GM12874 (cell line): ENCODE data around the gene ADAMTS2.

Experiments
- TF ChIP-seq, protein P1 (sequence below): IDR thresholded peaks from 2 replicates; pipeline ENCODE4 v1.5.1; 2011; ENCODE audit warnings: low read depth, mild to moderate bottlenecking, control low read depth, low read length, moderate library complexity; ENCODE audit not compliant: insufficient read depth

ADAMTS2 gene

DNA sequence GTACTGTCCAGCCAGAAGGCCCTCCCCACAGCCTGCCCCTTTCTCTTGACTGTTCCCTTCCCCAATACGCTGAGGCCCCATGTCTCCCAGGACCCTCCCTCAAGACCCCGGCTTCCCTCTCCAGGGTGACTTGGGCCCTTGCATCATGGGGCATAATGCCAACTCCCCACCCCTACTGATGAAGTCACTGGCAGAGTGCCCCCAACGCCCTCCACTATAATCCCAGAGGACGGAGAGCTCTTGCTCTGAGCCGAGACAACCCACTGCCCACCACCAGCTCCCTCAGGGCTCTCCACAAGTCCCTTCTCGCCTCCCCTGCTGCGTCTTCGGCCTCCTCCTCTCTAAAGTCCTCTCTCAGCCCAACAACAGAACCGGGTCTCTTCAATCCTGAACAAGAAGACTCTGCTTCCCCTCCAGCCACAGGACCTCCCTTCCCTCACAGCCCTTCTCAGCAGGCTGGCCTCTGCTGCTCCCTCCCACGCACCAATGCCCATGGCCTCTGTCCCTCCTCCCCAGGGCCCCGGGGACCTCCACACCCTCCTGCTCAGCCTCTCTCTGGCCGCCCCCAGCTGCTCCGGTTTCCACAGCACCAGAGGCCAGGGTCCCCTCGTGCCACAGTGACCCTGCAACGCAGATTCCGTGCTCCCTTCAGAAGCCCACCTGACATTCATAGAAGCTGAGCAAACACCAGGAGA is 47.6 kb downstream of the ADAMTS2 start:
- TF ChIP-seq, protein P1, sequence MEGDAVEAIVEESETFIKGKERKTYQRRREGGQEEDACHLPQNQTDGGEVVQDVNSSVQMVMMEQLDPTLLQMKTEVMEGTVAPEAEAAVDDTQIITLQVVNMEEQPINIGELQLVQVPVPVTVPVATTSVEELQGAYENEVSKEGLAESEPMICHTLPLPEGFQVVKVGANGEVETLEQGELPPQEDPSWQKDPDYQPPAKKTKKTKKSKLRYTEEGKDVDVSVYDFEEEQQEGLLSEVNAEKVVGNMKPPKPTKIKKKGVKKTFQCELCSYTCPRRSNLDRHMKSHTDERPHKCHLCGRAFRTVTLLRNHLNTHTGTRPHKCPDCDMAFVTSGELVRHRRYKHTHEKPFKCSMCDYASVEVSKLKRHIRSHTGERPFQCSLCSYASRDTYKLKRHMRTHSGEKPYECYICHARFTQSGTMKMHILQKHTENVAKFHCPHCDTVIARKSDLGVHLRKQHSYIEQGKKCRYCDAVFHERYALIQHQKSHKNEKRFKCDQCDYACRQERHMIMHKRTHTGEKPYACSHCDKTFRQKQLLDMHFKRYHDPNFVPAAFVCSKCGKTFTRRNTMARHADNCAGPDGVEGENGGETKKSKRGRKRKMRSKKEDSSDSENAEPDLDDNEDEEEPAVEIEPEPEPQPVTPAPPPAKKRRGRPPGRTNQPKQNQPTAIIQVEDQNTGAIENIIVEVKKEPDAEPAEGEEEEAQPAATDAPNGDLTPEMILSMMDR, result no peak

DNA sequence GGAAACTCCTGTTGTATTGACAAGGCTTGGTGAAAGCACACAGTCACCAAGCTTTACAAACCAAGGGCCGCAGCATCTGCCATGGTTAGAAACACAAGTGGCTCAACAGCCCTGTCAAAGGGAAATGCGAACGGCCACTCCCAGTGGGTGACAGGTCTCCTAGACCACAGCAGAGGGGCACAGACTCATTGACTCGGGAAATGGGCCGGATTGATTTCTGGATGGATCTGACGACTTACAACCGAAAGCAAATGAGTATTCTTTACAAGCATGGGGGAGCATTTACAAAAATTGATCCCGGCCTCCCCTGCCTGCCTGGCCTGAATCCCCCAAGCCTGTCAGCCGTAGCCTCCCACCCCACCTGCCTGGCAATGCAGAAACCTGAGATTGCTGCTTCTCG is 48.2 kb downstream of the ADAMTS2 start:
- TF ChIP-seq, protein P1, result no peak

DNA sequence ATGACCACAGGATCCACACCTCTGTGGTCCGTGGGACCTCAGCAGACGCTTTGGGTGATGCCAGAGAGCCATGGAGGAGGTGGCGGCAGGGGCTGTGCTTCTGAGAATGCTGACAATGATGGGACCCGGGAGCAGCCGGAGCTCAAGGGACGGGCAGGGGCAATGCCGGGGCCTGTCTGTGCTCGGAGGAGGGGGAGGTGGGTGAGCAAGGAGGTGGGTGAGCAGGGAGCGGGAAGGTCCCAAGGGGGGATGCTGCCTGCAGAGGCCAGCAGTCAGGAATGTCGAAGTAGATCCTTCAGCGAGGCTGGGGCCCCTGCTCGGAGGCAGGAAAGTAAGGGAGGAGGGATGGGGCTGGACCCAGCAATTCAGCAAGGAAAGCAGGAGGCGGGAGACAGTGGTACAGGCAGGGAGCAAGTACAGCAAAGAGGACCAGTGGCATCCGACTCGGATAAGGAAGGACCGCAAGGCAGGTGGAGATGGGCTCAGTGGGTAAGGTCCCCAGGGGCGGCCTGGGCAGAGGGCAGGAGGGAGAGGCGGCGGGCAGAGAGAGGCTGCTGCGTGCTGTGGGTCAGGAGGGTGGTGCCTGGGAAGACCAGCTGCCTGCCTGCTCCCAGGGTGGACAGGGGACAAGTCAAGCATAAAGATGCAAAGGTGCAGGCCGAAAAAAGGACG is 49.0 kb downstream of the ADAMTS2 start:
- TF ChIP-seq, protein P1, result no peak

DNA sequence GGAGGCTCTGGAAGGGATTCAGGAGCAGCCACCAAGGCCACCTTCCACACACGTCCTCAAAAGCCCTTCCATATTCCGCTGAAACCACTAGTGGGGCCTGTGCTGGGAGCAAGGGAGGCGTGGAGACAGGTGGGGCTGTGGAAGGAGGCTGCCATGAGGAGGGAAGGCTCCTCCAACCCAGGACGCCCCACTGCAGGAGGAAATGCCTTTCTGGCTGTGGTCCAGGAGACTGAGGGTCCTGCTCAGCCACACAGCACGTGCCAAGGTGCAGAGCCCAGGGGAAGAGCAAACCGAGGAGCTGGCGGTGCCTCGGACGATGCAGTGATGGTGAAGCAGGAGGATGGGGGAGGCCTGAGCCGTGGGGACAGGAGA is 49.5 kb downstream of the ADAMTS2 start:
- TF ChIP-seq, protein P1, result no peak

DNA sequence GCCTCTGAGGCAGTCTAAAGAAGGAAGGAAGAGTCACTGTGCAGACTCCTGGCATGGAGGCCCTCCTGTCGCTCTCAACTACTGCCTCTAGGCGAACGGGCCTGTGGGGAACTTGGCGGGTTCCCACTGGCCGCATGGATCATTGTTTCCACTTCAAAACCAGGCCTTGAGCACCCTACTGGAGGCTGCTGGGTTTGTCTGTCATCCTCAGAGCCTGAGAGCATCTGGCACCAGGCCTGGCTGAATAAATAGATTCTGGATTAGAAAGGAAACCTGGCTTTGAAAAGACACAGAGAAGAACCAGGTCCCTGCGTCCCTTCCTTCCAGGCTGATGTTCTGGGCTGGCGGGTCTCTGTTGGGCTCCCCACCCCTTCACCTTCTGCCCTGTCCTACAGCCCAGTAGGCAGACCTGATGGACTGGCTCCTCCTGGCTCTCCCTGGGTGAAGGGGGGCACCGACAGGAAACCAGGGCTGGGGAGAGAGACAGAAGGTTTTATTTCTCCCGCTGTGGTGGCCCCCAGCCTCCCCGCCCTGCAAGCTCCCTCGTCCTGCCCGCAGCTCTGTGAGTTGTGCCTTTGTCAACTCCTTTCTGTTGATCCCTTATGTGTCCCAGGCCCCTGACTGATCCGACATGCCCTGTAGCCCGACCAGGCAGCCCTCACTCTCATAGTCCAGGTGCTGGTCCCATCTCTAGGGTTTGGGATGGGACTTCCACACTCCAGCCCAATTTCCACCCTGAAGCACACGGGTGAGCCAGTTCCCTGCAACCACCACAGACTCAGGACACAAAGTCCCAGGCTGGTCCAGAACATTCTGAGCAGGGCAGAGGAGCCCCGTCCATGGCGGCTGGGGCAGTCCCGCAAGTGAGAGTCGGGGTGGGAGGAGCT is 50.1 kb downstream of the ADAMTS2 start:
- TF ChIP-seq, protein P1, result no peak

DNA sequence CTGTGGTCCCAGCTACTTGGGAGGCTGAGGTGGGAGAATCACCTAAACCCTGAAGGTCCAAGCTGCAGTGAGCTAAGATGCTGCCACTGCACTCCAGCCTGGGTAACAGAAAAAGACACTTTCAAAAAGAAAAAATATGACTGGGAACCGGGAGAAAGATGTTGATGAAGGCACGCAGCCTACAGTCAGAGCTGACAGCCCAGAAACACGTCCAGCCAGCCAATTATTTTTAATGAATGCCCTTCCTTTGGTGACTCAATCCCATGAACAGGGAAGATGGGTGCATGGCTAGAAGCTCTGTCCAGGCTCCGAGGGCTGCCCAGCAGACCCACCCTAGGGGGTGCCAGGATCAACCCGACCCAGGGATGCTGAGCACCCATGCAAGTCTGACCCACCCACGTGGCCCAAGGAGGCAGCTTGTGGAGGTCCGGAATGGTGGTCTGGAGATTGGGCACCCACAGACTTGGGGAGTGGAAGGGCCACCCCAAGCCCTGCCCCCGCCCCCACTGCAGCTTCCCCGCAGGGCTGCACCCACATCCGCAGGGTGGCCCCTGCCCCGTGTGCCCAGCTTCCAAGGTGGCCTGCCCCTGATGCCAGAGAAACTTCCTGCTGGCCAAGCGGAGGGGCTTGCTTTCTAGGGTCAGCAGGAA is 51.0 kb downstream of the ADAMTS2 start:
- TF ChIP-seq, protein P1, result no peak
